ENCODE measurements around the gene PRC1.
"Not testable (repeated sequence)": the region's sequence is repeated elsewhere in the genome, so short reads cannot be mapped to it uniquely, and the experiment has no call there.

Gene PRC1

DNA sequence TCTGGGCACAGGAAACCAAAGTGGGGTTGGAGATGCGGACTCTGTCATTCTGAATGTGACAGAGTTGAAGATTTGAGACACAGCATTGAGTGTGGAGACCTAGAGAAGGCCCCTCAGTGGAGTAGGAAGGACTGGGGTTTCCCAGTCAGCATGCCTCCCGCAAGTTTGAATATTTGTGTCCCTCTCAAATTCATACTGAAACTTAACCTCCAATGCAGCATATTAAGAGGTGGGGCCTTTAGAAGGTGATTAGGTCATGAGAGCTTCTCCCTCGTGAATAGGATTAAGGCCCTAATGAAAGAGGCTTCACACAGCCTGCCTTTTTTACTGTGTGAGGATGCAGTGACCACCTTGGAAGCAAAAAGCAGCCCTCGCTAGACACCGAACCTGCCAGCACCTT lies 70.0 kb downstream of the PRC1 start:
- H3K27me3 ChIP-seq (ENCODE audit: control insufficient read depth, low read length) = no peaks in the 10 kb centered on the region
- no peaks in the 10 kb centered on the region for H4K20me1 ChIP-seq (ENCODE audit: control insufficient read depth, insufficient read depth, low read depth, low read length)
- H3K4me2 ChIP-seq (ENCODE audit: low read length) = no peak overlapping the region
- peaks cover 8% of the 10 kb centered on the region for H3K79me2 ChIP-seq (ENCODE audit: control insufficient read depth, low read length)
- no peak for TF ChIP-seq EZH2phosphoT487 (IDR thresholded peaks at IDR 0.05; ENCODE audit: borderline replicate concordance, low read length)
- TF ChIP-seq, protein P1, sequence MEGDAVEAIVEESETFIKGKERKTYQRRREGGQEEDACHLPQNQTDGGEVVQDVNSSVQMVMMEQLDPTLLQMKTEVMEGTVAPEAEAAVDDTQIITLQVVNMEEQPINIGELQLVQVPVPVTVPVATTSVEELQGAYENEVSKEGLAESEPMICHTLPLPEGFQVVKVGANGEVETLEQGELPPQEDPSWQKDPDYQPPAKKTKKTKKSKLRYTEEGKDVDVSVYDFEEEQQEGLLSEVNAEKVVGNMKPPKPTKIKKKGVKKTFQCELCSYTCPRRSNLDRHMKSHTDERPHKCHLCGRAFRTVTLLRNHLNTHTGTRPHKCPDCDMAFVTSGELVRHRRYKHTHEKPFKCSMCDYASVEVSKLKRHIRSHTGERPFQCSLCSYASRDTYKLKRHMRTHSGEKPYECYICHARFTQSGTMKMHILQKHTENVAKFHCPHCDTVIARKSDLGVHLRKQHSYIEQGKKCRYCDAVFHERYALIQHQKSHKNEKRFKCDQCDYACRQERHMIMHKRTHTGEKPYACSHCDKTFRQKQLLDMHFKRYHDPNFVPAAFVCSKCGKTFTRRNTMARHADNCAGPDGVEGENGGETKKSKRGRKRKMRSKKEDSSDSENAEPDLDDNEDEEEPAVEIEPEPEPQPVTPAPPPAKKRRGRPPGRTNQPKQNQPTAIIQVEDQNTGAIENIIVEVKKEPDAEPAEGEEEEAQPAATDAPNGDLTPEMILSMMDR (IDR thresholded peaks at IDR 0.05; ENCODE audit: low read depth, low read length, poor library complexity, severe bottlenecking) = no peak
- H3F3A ChIP-seq (ENCODE audit: control insufficient read depth, insufficient read depth) = peaks cover 9% of the 10 kb centered on the region; the same call in 1 of the 2 replicates
- H3K36me3 ChIP-seq (ENCODE audit: control insufficient read depth, low read length) = peaks cover 25% of the 10 kb centered on the region
- H3K9me2 ChIP-seq (replicated peaks; ENCODE audit: control insufficient read depth, low read length) = no peaks in the 10 kb centered on the region
- peaks cover 14% of the 10 kb centered on the region for H3K4me1 ChIP-seq (ENCODE audit: control insufficient read depth, low read length)
- H3K9me3 ChIP-seq (ENCODE audit: control insufficient read depth, insufficient read depth, low read length) = no peaks in the 10 kb centered on the region
- H3K27ac ChIP-seq (ENCODE audit: low read depth, low read length) = no peak overlapping the region
- H3K4me3 ChIP-seq (ENCODE audit: low read length) = no peak overlapping the region

- not testable (repeated sequence) for H3K4me1 ChIP-seq (ENCODE audit: control insufficient read depth, low read length); H3K27me3 ChIP-seq (ENCODE audit: control insufficient read depth, low read length); H3K27ac ChIP-seq (ENCODE audit: low read depth, low read length); H3F3A ChIP-seq (ENCODE audit: control insufficient read depth, insufficient read depth); H4K20me1 ChIP-seq (ENCODE audit: control insufficient read depth, insufficient read depth, low read depth, low read length); H3K4me3 ChIP-seq (ENCODE audit: low read length); H3K9me3 ChIP-seq (ENCODE audit: control insufficient read depth, insufficient read depth, low read length); H3K9me2 ChIP-seq (replicated peaks; ENCODE audit: control insufficient read depth, low read length); H3K79me2 ChIP-seq (ENCODE audit: control insufficient read depth, low read length); H3K4me2 ChIP-seq (ENCODE audit: low read length)
- peaks cover 38% of the 10 kb centered on the region for H3K36me3 ChIP-seq (ENCODE audit: control insufficient read depth, low read length)
These were observed 71.5 kb downstream of the PRC1 start for GRCh38 chr15:90922712-90923322.

DNA sequence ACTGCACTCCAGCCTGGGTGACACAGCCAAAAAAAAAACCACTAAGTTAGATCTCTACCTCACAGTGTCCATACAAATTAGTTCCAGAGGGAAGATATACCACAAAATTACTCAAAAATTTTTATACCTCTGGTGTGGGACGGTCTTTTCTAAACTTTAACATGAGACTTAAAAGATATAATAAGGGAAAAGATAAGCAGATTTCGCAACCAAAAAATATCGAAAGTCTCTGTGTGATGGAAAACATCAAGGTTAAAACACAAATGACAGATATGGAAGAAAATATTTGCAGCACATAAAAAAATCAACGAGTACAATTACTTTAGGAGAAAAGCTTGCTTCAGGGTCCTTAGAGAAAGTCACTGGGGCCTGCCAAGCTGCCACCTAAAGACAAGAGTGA lies 72.4 kb downstream of the PRC1 start:
- no peaks in the 10 kb centered on the region for H3K9me3 ChIP-seq (ENCODE audit: control insufficient read depth, insufficient read depth, low read length)
- no peaks in the 10 kb centered on the region for H3K27me3 ChIP-seq (ENCODE audit: control insufficient read depth, low read length)
- H3K36me3 ChIP-seq (ENCODE audit: control insufficient read depth, low read length) = peaks cover 47% of the 10 kb centered on the region
- no peaks in the 10 kb centered on the region for H4K20me1 ChIP-seq (ENCODE audit: control insufficient read depth, insufficient read depth, low read depth, low read length)
- H3K4me1 ChIP-seq (ENCODE audit: control insufficient read depth, low read length) = no peaks in the 10 kb centered on the region
- no peaks in the 10 kb centered on the region for H3K79me2 ChIP-seq (ENCODE audit: control insufficient read depth, low read length)
- no peak overlapping the region for H3K27ac ChIP-seq (ENCODE audit: low read depth, low read length)
- no peak overlapping the region for H3K4me2 ChIP-seq (ENCODE audit: low read length)
- TF ChIP-seq, protein P1 (IDR thresholded peaks at IDR 0.05; ENCODE audit: low read depth, low read length, poor library complexity, severe bottlenecking) = no peak
- no peak for TF ChIP-seq EZH2phosphoT487 (IDR thresholded peaks at IDR 0.05; ENCODE audit: borderline replicate concordance, low read length)
- peaks cover 9% of the 10 kb centered on the region; the same call in 1 of the 2 replicates for H3F3A ChIP-seq (ENCODE audit: control insufficient read depth, insufficient read depth)
- no peak overlapping the region for H3K4me3 ChIP-seq (ENCODE audit: low read length)
- no peaks in the 10 kb centered on the region for H3K9me2 ChIP-seq (replicated peaks; ENCODE audit: control insufficient read depth, low read length)

DNA sequence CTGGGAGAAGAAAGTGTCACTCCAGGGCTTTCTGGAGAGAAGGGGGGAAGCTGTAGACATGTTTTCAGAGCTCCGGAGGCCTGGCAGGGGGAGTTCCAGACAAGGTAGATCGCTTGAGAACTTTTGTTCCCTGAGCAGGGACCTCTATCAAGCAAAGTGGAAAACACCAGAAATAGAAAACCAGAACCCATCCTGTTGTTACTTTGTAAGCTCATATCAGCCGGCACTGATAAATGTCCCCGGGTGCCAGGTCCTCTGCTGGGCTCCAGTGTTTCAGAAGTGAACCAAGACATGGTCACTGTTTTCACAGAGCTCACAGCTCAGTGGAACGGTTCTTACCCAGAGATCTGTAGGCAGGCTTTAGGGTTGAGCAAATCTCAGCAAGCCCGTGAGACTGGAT lies 75.5 kb downstream of the PRC1 start:
- H3K27ac ChIP-seq (ENCODE audit: low read depth, low read length) = no peak overlapping the region
- no peaks in the 10 kb centered on the region for H3K79me2 ChIP-seq (ENCODE audit: control insufficient read depth, low read length)
- TF ChIP-seq EZH2phosphoT487 (IDR thresholded peaks at IDR 0.05; ENCODE audit: borderline replicate concordance, low read length) = no peak
- TF ChIP-seq, protein P1 (IDR thresholded peaks at IDR 0.05; ENCODE audit: low read depth, low read length, poor library complexity, severe bottlenecking) = no peak
- H3K4me3 ChIP-seq (ENCODE audit: low read length) = no peak overlapping the region
- no peaks in the 10 kb centered on the region for H3K9me2 ChIP-seq (replicated peaks; ENCODE audit: control insufficient read depth, low read length)
- H4K20me1 ChIP-seq (ENCODE audit: control insufficient read depth, insufficient read depth, low read depth, low read length) = no peaks in the 10 kb centered on the region
- no peaks in the 10 kb centered on the region for H3K27me3 ChIP-seq (ENCODE audit: control insufficient read depth, low read length)
- no peak overlapping the region for H3K4me2 ChIP-seq (ENCODE audit: low read length)
- H3F3A ChIP-seq (ENCODE audit: control insufficient read depth, insufficient read depth) = no peaks in the 10 kb centered on the region
- peaks cover 12% of the 10 kb centered on the region for H3K4me1 ChIP-seq (ENCODE audit: control insufficient read depth, low read length)
- no peaks in the 10 kb centered on the region for H3K9me3 ChIP-seq (ENCODE audit: control insufficient read depth, insufficient read depth, low read length)
- H3K36me3 ChIP-seq (ENCODE audit: control insufficient read depth, low read length) = peaks cover 78% of the 10 kb centered on the region
